Heart left ventricle (tissue), 13 donors: Measurements from ENCODE around the gene AFF1.

Experiments used
- CTCF ChIP-seq, 12 donors: fragments of 200-600 bp; sonication (generic) in 4 of 12; IDR thresholded peaks; one replicate each; pipeline versions ENCODE4 v1.5.0 to v1.8.0; 2018 to 2022; ENCODE audit warnings: antibody characterized with exemption in 12 of 12, mild to moderate bottlenecking in 5 of 12
- POLR2A ChIP-seq, 2 donors: fragments of 450-650 bp; IDR thresholded peaks; one replicate each; pipeline ENCODE4 v1.6.1; 2017; ENCODE audit warnings: antibody characterized with exemption in 2 of 2, mild to moderate bottlenecking in 2 of 2, moderate library complexity in 2 of 2
- donor health status: ischemic (EF 13 %, LVEDD 7.1; RV severe dilation, severe dysfunction).
- donor health status: DM: no; HTN: yes; CAD: no.
- donor health status: DM: no; HTN: no; CAD: no.
- donor health status: ischemic (EF 25% LVEDD 6.9; RV normal size, moderate dysfunction).
- donor health status: ischemic (EF 25% LVEDD 5.7; RV mildly dilated, moderate dysfunction).
- donor health status: ischemic (EF 35%, LVEDD 5.7; RV mildly dilated, moderate dysfunction).
- donor health status: nonischemic (EF 11% LVEDD 7.7; RV severe dilation, severe dysfunction).
- donor health status: DM: yes; HTN: yes; CAD: no.
- donor health status: PGD.
- donor health status: ischemic (EF 29% LVEDD 5.4; RV normal size, mild dysfunction).
- donor health status: nonischemic (EF 23%, LVEDD 6.1; RV moderate dilation, normal function).

- no peak for TF ChIP-seq CTCF (IDR thresholded peaks at IDR 0.05)
- TF ChIP-seq POLR2A (IDR thresholded peaks at IDR 0.05), result no peak
These were observed 112.5 kb downstream of the AFF1 start for GRCh38 chr4:87047281-87047798.
